Embryonic facial prominence (tissue), 1 donor: ENCODE measurements around the gene WDR88.
"Not testable (repeated sequence)": the region's sequence is repeated elsewhere in the genome, so short reads cannot be mapped to it uniquely, and the experiment has no call there.

ENCODE experiments used
- DNase-seq: peaks from one replicate; pipeline ENCODE4 v3.0.0-alpha.2; 2016; ENCODE audit errors: extremely low spot score

The WDR88 gene

DNA sequence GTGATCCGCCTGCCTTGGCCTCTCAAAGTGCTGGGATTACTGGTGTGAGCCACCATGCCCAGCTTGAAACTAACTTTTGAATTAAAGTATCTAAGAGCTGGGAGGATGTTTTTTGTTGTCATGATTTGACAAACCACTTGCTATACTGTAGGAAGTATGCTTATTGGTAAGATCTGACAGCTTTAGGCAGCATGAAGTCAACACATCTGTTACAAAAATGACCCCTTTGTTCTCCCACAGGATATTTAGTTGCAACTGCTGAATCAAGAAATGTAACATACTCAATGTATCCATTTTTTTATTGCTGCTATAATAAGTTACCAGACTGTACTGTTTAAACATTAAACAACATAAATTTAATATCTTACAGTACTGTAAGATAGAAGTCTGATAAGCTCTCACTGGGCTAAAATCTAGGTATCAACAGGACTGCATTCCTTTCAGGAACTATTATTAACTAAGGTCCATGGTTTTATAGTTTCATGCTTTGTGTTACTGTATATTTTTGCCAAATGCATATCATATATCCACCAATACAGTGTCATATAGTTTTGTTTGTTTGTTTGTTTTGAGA is 39.4 kb downstream of the WDR88 start:
- no peak for DNase-seq

DNA sequence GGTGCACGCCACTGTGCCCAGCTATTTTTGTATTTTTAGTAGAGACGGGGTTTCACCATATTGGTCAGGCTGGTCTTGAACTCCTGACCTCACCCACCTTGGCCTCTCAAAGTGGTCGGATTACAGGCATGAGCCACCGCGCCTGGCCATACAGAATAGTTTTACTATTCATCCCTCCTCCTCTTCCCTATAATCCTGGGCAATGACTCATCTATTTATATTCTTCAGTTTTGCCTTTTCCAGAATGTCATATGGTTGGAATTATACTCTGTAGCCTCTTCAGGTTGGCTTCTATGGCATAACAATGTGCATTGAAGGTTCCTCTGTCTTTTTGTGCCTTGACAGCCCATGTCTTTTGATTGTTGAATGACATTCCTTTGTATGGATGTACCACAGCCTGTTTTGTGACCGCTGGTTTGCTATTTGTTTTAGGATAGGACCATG is 40.0 kb downstream of the WDR88 start:
- DNase-seq = no peak

DNA sequence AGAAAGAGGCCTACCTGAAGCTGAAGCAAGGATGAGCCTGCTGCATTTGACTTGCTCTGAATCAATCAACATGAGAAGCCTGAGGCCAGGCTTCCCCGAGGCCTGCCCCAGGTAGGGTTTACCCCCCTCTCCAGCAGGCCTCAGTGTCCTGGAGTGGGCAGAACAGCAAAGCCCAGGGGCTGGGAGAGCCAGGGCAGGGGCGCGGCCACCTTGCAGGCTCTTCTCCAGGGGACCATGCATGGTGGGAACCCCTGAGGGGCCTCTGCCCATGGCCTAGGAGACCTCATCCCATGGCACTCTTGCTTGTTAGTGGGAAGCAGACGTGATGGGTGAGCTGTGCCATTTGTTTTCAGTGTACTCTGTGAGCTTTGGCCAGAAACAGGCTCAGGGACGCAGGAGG is 42.3 kb downstream of the WDR88 start:
- no peak for DNase-seq

DNA sequence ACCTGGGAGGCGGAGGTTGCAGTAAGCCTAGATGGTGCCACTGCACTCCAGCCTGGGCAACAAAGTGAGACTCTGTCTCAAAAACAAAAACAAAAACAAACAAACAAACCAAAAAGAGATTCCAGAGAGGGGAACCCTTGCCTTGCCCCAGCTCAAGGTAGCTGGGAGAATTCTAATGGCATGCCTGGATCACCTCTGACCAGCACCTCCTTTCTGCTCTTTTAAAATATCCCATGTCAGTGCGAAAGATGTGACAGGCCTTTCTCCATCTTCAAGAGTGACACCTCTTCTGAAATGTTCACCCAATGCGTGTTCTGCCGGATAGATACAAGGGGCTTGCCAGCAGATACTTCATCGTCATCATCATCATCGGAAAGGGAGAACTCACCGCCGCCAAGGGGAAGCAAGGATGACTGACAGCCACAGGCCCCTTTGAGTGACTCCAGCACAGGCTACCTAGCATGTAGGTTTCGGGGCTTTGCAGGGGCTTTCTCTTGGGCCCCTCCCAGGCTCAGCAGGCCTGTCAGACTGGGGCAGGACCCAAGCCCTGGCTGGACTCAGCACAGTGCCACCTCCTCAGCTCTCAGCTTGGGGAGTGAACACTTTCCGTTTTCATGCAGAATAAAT is 43.4 kb downstream of the WDR88 start:
- no peak for DNase-seq

DNA sequence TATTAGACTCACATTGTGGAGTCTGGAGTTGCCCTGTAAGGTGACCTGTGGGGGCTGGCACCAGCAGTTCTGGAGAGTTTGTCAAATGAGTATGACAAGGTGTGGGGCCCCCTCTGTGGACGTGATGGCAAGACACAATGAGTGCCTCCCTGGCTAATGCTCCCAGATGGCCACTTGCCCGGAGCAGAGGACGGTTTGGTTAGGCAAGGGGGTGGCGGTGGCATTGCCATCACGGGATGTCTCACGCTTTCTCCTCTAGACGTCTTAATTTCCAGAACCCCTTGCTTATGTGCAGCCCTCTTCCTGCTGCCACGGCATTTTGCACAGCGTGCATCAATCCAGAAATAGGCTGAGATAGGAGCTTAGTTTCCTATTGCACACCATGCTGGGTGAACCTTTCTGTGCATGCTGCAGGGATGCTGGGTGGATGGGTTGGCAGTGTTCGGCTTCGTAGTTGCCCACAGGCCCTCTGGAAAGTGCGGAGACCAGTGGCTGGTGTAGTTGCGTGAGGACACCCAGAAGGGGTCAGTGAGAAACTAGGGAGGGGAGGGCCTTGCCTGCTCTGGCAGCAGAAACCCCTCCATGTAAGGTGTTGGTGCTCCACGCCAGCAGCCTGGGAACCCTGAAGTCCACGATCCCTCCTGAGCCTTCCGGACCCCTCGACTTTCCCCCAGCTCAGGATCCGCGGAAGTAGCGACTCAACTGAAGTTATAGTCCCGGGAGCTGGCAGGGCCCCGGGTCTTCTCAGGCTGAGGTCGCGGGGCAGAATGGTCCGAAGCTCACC is 44.2 kb downstream of the WDR88 start:
- DNase-seq = no peak

DNA sequence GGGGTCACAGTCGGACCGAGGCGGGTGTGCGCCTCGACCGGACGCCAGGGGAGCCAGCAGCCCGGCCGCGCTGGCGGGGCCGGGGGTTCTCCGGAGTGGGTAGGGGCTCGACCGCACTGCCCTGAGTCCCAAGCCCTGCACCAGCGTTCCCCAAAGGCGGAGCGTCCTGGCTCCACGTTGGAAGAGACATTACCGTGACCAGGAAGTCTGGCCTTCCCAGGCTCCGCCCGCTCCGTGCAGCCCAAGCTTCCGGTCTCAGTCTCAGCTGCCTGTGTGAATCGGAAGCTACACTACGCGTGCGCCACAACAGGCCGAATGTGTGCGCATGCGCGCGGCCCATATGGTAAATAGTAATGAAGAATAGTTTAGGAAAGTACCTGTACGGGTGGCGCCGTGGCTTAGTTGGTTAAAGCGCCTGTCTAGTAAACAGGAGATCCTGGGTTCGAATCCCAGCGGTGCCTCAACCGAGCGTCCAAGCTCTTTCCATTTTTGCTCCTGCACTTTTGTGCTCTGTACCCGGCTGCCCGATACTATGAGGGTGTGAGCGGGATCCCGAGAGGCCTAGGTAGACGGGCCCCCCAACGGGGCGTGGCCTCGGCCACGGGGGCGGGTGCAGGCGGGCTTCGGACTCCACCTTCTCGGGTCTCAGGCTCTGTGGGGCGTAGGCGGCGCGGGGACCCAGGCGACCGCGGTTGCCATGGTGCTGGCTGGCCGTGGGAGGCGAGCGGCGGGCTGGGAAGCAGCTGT is 44.9 kb downstream of the WDR88 start:
- peak; percentile 86 for DNase-seq

DNA sequence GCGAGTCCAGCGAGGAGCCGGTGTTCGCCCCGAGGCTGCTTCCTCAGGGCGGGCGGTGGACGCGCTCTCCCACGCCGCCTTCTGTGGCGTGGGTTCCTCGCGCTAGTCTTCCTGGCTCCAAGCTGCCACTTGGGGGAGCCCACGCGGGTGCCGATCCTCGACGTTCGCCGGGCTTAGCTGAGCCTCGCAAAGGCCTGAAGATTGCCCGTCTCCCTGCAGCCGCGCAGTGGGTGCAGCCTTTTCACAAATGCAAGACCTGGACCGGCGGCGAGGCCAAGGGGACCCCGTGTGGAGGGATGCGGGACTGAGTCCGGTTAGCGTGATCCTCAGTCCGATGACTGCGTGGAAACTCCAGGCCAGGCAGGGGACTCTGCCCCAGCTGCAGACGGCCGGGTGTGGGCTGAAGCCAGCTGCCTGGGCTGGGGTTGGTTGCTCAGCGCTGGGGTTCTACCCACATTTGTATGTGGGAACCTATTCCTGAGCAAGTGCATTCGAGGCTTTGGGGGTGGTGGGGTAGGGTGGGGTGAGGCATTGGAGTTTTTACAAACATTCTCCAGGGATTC is 45.6 kb downstream of the WDR88 start:
- no peak for DNase-seq

- no peak for DNase-seq
These were observed 54.7 kb downstream of the WDR88 start for GRCh38 chr19:33186431-33187182.

DNA sequence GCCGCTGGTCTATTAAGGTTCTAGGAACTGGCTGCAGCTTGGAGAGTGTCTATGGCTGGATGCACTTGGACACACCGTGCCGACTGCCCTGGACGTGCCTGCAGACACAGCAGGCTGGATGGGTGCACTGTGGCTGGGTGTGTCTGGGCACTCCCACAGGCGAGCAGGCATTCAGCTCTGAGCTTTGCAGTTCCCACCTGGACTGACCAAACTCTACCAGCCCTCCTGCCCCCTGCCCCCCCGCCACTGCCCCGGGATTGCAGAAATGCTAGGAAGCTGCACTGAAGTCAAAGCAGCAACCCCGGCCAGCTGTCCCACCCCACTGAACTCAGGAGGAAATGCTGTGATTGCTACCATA is 55.2 kb downstream of the WDR88 start:
- DNase-seq = no peak

- no peak for DNase-seq
These were observed 57.5 kb downstream of the WDR88 start for GRCh38 chr19:33189453-33189852.

- not testable (repeated sequence) for DNase-seq
These were observed 59.2 kb downstream of the WDR88 start for GRCh38 chr19:33191092-33191491.

DNA sequence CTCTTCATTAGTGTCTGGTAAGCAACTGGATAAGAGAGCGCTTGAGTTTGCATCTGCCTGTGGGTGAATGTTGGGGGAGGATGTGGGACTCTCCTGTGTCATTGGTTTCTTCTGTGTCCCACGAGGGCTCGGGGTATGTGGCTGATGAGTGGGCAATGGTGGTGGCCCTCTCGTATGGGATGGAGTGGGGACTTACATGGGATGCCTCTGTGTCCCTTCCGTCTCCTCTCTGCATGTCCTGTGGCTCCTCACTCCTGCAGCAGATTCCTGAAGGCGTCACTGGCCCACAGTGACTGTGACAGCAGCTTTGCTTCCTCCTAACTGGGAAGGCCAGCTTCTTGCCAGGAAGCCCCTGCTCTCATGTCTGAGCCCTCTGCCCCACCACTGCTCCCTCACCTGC is 59.6 kb downstream of the WDR88 start:
- DNase-seq = no peak

DNA sequence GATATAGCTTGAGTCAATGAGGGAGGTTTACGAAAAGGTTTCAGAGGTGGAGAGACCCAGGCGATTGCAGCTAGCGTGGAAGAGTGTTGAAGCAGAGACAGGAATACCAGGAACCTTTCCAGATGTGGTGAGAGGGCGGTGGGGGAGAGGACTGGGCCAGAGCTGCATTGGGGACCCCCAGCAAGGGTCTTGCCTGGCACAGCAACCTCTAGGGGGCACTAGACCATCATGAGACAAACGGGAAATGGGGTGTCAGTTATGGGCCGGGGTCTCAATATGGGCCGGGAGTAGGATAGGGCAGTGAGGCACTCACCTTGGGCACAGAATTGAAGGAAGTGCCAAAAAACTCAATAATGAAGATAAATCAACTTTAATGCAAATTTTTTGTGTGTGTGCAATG is 60.1 kb downstream of the WDR88 start:
- no peak for DNase-seq

- DNase-seq = no peak
These were observed 61.5 kb downstream of the WDR88 start for GRCh38 chr19:33193269-33193864.

DNA sequence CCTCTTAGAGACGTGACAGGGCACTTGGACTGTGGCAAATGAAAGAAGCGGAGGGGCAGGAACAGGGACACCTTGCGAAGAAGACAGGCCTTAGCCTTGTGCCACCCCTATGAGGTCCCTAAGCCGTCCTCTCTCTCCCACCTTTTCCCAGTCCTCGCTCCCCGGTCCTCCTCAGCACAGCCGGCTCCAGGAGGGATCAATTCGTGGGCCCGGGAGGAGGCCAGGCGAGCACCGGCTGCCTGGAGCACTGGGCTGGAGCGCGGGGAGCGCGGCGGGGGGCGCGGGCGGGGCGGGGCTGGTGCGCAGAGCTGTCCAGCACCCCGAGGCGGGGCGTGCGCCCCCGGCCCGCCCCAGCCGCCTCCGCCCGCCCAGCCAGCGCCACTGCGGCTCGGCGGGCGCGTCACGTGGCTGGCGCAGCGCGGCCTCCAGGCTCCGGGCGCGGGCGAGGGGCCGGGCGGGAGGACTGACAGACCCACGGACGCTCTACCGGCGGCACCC is 62.0 kb downstream of the WDR88 start, which contains the start of gene LRP3:
TSS of gene LRP3 (plus strand) at position 466 of the 498 bp plus-strand sequence. CDS start 456 bp downstream, outside the sequence.
- DNase-seq = no peak

GRCh38 chr19:33194532-33194885 is 62.6 kb downstream of the WDR88 start:
- DNase-seq = no peak

DNA sequence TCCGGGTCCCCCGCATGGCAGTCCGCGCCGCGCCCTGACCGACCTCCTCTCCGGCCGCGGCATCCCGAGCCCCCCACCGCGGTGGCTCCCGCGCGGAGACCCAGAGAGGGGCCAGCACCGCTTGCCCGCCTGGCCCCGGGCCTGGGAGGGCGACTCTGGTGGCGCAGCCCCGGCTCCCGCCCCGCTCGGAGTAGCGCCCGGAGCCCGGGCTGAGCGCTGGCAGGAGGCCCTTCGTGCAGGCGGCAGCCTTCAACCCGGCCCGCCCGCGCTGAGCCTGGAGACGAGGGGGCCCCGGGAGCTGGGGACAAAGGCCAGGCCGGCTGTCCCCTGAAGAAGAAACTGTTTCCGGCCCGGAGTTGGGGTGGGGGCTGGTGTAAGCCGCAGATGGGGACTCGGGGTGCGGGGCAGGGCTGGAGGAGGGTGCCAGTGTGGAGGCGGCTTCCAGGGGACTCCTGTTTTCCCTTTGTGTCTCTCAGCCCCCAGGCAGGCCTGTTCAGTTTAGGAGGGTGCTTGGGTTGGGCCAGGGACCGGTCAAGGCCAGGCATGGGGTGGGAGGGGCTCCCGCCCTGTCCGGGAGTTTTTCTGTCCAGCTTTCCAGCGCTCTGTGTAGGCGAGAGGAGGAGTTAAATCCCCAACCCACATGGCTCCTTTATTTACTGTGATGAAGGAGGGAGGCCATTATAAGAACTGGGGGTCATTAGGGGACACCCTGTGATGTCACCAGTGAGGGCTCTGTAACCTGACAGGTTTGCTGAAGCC is 63.2 kb downstream of the WDR88 start:
- DNase-seq = no peak

DNA sequence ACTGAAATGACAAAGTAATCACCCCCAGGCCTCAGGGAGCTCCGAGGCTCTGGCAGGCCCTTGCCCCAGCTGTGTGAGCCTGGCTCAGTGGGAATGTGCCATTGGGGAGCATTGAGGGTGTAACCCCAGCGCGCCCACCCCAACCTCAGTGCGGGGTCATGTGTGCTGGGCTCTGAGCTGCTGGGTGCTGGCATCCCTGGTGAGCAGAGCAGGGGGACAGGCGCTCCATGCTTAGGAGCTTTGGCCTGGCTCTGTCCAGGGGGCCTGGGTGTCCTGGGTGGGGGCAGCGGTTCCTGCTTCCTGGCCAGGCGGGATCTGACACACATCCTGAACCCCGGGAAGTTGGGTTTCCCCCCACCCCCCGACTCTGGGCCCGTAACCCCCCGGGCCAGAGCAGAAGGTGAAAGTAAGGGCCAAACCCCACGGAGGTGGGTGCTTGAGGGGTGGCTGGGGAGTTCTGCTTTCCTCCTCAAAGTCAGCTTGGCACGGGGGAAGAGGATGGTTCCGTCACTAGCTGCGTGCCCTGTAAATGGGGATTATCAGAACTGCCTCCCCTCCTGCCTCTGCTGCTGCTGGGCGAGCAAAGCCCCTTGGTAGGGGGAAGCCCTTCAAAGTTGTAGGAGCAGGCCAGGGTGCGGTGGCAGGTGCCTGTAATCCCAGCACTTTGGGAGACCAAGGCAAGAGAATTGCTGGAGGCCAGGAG is 63.9 kb downstream of the WDR88 start:
- DNase-seq = no peak

GRCh38 chr19:33196446-33197193 is 64.7 kb downstream of the WDR88 start:
- no peak for DNase-seq
